HG02623 (cell line): Measurements from ENCODE around the gene SLC12A3.

Experiments
- ATAC-seq: cut with Tn5 transposase; IDR thresholded peaks from one replicate; pipeline ENCODE4 v1.9.1; 2021; ENCODE audit warnings: moderate library complexity; ENCODE audit not compliant: unreplicated experiment

SLC12A3 gene

GRCh38 chr16:56864960-56865359 lies at the start of gene SLC12A3:
TSS of gene SLC12A3 (plus strand) at chr16:56865207. CDS start at chr16:56865236, 29 bp downstream.
- ATAC-seq = no peak

GRCh38 chr16:56815721-56816120 lies 49.3 kb upstream of the SLC12A3 start:
- ATAC-seq = no peak

DNA sequence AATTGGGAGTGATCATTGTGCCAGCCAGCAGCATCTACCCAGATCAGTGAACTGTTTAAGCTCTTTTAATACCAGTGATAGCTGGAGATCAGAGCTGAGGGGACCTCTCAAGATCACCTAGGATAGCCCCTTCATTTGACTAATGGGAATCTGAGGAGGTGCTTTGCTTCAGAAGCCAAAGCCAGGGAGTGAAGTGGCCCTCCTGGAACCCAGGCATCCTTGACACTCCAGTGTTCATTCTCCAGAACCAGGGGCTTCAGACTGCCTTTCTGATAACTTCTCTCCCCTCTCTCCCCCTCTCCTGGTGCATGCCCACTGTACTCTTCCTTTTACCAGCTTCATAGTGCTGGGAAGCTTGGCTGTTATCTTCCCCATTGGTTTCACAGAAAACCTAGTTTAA lies 48.0 kb upstream of the SLC12A3 start:
- ATAC-seq = no peak

DNA sequence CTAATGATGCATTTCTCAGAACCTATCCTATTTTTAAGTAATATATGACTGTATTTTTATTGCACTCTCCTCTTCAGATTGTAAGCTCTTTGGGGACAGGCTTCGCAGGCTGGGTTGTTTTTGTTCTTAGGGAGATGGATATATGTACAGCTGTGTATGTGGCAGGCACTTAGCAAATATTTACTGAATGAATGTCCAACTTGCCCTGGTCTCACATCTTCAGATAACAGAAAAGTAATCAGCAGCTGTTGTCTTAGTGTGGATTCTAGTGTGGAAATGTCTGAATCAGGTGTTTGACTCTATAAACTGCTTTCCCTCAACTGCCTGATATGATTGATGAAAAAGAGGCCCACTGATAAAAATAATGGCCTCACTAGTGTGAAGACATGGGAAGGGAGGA lies 47.1 kb upstream of the SLC12A3 start:
- no peak for ATAC-seq

DNA sequence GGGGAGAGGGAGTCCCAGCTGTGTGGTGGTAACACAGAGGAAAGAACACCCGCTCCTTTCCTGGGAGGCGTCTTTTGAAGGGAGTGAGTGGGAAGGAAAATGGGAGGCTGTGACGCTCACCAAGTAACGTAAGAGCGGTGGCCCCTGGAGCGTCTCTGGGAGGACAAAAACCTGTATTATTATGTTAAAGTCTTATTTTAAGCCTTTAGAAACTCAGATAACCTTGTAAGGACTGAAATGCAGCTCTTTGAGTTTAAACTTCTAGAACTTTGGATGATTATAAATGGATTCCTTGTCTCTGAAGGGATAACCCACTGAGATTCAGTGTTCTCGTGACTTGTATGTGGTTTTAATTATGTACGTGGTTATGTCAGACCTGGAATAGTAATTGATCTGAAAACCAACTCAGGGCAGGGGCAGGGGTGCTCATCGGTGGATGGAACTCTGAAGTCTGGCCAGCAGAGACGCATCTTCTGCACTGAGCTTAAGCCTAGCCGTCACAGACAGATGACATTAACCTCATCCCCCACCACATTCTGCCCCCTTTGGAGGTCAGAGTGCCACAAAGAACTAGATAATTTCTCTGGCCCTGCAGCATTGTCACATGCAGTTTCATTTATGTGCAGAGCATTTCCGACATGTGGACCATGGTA lies 41.8 kb upstream of the SLC12A3 start:
- no peak for ATAC-seq

DNA sequence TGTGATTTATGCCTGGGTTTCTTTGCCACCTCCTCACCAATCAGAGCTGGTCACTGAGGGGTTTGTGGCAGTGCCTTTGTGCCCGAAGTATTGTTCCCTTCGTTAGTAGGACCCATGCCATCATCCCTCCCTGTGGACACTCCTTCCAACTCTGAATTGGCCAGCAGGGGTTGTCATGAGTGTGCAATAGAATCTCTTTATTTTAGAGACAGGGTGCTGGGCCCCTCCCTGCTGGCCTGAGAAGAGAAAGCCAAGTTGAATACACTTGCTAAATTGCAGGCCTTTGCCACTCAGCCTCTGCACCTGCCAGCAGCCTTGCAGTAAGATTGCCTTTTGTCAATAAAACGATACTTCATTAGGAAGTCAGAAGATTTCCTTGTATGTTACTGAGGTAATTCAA lies 40.7 kb upstream of the SLC12A3 start:
- no peak for ATAC-seq

DNA sequence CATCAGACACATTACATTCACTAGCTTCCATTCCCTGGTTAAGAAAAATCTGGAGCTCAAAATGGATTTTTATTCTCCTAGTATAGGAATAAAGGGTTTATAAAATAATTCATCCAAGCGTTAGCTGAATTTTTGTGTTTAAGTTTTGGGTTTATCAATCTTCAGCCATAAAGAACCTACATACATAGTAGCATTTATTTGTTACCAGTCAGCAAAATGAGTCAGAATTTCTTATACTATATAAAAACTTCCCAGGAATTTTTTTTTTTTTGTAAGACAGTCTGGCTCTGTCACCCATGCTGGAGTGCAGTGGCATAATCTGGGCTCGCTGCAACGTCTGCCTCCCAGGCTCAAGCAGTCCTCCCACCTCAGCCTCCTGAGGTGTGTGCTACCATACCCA lies 40.2 kb upstream of the SLC12A3 start:
- no peak for ATAC-seq

DNA sequence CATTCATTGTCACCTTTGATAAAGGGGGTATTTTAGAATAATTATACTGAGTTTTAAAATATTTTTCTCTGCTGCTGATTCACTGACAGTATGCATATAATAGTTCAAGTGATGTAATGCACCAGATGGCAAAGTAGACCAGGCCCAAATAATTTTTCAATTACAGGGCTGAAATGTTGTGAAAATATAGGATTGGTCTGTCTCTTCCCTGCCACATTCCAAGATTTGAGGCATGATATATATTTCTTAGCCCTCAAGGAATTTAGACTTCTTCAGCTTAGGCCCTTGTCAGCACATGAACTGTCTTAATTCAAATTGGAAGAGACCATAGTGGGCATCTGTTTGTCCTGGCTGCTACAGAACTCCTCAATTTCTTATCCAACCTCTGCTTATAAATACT lies 39.2 kb upstream of the SLC12A3 start:
- no peak for ATAC-seq

DNA sequence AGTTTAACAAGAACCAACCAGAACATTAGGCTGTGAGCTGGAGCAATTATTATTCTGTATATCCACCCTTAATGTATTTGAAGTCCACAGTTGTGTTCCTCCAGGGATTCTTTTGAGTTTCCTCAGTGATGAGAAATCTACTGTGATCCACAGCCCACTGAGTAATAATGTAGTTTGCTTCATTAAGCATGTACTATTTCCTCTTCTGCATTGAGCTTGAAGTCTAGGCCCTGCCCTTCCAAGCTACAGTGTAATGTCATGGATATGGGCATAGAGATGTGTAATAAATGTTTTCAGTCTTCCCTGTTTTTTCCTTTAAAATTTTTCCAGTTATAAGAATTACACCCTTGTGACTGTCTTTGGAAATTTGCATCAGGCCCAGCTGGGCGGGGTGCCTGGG lies 36.4 kb upstream of the SLC12A3 start:
- no peak for ATAC-seq

DNA sequence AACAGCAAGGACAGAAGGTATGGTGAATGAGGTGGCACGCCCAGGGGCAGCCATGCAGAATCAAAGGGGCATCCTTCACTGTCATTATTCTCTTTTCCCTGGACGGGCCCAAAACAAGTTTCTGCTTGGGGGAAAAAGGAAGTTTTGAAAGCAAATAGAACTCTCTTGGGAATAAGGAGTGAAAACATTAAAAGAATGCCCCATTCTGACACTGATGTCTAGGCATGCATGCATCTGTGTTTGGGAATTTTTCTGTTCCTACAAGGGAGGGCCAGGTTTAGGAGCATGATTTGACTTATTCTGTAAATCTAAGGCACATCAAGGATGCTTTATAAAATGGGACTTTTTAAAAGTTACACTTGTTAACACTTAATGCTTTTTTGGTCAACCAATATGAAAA lies 34.3 kb upstream of the SLC12A3 start:
- ATAC-seq = no peak

DNA sequence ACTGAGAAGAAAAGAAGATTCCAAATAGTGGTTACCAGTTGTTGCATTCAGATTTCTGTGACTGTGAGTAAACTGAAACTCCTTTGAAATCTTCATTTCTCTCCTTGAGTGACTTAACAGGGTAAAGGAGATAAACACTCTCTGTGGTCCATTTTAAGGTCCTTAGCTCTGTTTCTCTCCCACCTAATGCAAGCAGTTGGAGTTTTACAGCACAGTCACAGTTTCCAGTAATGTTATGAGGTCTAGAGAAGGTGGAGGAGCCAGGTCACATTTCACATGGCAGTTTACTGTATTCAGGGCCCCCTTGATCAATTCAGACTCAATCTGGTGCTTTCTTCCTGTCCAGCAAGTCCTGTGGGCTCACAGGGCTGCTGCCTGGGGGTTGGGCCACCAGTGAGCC lies 32.2 kb upstream of the SLC12A3 start:
- no peak for ATAC-seq

- ATAC-seq = no peak
Measured at GRCh38 chr16:56833243-56833970, 31.6 kb upstream of the SLC12A3 start.

GRCh38 chr16:56835320-56835719 lies 29.7 kb upstream of the SLC12A3 start:
- no peak for ATAC-seq

GRCh38 chr16:56836410-56837230 lies 28.4 kb upstream of the SLC12A3 start:
- no peak for ATAC-seq

GRCh38 chr16:56838622-56839337 lies 26.2 kb upstream of the SLC12A3 start:
- no peak for ATAC-seq

DNA sequence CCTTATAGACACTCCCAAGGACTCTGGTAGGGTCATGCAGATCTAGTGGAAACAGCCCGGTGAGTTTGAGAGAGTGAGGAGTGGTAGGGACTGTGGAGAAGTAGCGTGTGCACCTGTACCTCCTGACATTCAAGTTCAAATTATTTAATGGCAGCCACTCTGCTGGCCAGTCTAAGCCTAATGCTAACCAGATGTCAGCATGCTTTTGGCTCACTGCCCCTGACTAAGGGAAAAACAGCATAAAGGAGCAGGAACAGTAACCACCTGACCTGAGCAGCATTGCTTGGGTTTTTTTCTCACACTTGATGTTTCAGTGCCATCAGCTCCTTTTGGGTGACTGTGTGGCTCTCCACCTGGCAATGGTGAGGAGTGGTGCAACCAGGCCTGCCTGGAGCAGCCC lies 23.8 kb upstream of the SLC12A3 start:
- no peak for ATAC-seq

DNA sequence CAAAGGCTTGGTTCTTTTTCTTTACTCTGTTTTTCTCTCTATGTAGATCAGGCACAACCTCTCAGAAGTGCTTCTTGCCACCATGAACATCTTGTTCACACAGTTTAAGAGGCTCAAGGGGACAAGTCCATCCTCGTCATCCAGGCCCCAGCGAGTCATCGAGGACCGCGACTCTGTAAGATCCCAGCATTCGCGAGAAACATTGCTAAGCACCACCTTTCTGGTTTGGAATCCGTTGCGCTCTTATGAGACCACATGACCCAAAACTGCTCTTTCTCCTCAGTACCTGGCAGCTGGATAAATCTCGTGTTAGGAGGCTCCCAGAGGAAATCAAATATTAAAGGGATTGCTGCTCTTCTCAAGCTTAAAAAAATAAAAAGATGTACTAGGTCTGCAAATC lies 23.3 kb upstream of the SLC12A3 start:
- ATAC-seq = no peak

GRCh38 chr16:56842133-56842532 lies 22.9 kb upstream of the SLC12A3 start:
- no peak for ATAC-seq

GRCh38 chr16:56844056-56844455 lies 21.0 kb upstream of the SLC12A3 start:
- no peak for ATAC-seq

GRCh38 chr16:56847173-56847910 lies 17.7 kb upstream of the SLC12A3 start:
- no peak for ATAC-seq
